ENCODE data around the gene TTI1. TPM values are rescaled to one million over a fixed set of nuclear protein-coding genes. Genes with fewer than 3 reads are reported as not detected.

The TTI1 gene
- polyA plus RNA-seq, 1 of the 3 experiments (the other 2 are of a cell fraction), result 15.6 TPM

DNA sequence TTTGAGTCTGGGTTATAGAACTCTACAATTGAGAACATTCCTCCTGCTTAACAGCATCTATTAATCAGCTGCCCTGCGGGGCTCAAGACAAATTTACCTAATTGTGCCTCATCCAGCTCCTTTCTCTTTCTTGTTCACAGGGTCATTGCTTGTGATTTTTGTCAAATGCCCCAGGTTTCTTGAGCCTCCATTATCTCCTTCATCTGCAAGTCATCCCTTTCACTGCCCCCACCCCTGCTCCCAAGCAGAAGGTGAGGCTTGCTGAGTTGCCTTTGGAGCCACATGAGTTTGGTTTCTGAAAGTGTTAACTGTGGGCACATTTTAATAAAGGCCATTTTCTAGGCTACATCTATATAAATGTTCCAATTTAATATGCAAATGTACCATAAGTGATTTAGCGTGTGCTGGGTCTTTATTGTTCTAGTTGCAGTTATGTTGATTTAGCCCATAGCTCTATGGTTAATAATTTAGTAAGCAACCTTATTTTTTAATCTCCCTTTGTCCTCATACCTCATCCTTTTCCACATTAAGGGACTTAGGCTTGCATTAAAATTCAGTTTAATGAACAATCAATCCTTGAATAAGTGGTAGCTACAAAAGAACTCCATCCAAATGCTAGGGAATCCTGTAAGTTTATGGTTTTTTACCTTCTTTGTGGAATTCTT lies 74.3 kb downstream of the TTI1 start:
- Histone ChIP-seq H3K27ac (ENCODE audit: low read depth in 2 of 2, low read length in 1 of 2) (no peak overlapping the region), H3K4me2 (no peak overlapping the region), H3K36me3 (replicated peaks in 1 of 2; ENCODE audit: control insufficient read depth in 1 of 2, insufficient read depth in 2 of 2, low read length in 1 of 2) (no peaks in the 10 kb centered on the region), H3K79me2 (ENCODE audit: insufficient read depth) (no peaks in the 10 kb centered on the region), H3K9ac (no peak overlapping the region), H2AFZ (ENCODE audit: low read depth) (no peak overlapping the region), H3K4me1 (ENCODE audit: control insufficient read depth in 1 of 2, insufficient read depth in 2 of 2, low read depth in 1 of 2, low read length in 1 of 2) (peaks cover 0 to 4% of the 10 kb centered on the region in 2 experiments; a peak in 3 of 4 replicates), H3K4me3 (ENCODE audit: low read depth in 2 of 2, low read length in 1 of 2) (no peak overlapping the region), H3F3A (replicated peaks; ENCODE audit: insufficient read depth) (no peaks in the 10 kb centered on the region), H3K27me3 (ENCODE audit: insufficient read depth) (no peaks in the 10 kb centered on the region), H3K9me3 (no peaks in the 10 kb centered on the region), H3K9me2 (no peaks in the 10 kb centered on the region), H4K20me1 (ENCODE audit: insufficient read depth) (no peaks in the 10 kb centered on the region)
- TF ChIP-seq RCOR1 (IDR thresholded peaks at IDR 0.05; ENCODE audit: low read length), result no peak
- TF ChIP-seq YY1 (IDR thresholded peaks at IDR 0.05; ENCODE audit: low read depth), result no peak
- no peak for TF ChIP-seq FOXM1 (IDR thresholded peaks at IDR 0.05; ENCODE audit: low read depth)
- TF ChIP-seq, protein P1, sequence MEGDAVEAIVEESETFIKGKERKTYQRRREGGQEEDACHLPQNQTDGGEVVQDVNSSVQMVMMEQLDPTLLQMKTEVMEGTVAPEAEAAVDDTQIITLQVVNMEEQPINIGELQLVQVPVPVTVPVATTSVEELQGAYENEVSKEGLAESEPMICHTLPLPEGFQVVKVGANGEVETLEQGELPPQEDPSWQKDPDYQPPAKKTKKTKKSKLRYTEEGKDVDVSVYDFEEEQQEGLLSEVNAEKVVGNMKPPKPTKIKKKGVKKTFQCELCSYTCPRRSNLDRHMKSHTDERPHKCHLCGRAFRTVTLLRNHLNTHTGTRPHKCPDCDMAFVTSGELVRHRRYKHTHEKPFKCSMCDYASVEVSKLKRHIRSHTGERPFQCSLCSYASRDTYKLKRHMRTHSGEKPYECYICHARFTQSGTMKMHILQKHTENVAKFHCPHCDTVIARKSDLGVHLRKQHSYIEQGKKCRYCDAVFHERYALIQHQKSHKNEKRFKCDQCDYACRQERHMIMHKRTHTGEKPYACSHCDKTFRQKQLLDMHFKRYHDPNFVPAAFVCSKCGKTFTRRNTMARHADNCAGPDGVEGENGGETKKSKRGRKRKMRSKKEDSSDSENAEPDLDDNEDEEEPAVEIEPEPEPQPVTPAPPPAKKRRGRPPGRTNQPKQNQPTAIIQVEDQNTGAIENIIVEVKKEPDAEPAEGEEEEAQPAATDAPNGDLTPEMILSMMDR (IDR thresholded peaks at IDR 0.05), result no peak
- TF ChIP-seq USF1 (IDR thresholded peaks at IDR 0.05; ENCODE audit: borderline replicate concordance, low read depth), result no peak
- TF ChIP-seq, protein P2, sequence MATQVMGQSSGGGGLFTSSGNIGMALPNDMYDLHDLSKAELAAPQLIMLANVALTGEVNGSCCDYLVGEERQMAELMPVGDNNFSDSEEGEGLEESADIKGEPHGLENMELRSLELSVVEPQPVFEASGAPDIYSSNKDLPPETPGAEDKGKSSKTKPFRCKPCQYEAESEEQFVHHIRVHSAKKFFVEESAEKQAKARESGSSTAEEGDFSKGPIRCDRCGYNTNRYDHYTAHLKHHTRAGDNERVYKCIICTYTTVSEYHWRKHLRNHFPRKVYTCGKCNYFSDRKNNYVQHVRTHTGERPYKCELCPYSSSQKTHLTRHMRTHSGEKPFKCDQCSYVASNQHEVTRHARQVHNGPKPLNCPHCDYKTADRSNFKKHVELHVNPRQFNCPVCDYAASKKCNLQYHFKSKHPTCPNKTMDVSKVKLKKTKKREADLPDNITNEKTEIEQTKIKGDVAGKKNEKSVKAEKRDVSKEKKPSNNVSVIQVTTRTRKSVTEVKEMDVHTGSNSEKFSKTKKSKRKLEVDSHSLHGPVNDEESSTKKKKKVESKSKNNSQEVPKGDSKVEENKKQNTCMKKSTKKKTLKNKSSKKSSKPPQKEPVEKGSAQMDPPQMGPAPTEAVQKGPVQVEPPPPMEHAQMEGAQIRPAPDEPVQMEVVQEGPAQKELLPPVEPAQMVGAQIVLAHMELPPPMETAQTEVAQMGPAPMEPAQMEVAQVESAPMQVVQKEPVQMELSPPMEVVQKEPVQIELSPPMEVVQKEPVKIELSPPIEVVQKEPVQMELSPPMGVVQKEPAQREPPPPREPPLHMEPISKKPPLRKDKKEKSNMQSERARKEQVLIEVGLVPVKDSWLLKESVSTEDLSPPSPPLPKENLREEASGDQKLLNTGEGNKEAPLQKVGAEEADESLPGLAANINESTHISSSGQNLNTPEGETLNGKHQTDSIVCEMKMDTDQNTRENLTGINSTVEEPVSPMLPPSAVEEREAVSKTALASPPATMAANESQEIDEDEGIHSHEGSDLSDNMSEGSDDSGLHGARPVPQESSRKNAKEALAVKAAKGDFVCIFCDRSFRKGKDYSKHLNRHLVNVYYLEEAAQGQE (IDR thresholded peaks at IDR 0.05; ENCODE audit: low read depth, low read length), result no peak
- TF ChIP-seq TEAD4 (IDR thresholded peaks at IDR 0.05; ENCODE audit: borderline replicate concordance, insufficient read depth), result no peak
- TF ChIP-seq, protein P3, sequence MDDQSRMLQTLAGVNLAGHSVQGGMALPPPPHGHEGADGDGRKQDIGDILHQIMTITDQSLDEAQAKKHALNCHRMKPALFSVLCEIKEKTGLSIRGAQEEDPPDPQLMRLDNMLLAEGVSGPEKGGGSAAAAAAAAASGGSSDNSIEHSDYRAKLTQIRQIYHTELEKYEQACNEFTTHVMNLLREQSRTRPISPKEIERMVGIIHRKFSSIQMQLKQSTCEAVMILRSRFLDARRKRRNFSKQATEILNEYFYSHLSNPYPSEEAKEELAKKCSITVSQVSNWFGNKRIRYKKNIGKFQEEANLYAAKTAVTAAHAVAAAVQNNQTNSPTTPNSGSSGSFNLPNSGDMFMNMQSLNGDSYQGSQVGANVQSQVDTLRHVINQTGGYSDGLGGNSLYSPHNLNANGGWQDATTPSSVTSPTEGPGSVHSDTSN (IDR thresholded peaks at IDR 0.05), result no peak
- no peak for DNase-seq
- ChIA-PET POLR2A (no interaction called here), CTCF (interaction anchor here (1.1 to 2.3 kb wide), 5 partner anchors 13 to 24 kb away, joined by 3 to 8 read pairs (median 3); no protein-coding TSS in a partner anchor)
- 61% methylated on average over 2 of the region's 2 CpGs for WGBS (ENCODE audit: low lambda C conversion rate)
